ENCODE data around the gene PNPLA7.

Gene PNPLA7

DNA sequence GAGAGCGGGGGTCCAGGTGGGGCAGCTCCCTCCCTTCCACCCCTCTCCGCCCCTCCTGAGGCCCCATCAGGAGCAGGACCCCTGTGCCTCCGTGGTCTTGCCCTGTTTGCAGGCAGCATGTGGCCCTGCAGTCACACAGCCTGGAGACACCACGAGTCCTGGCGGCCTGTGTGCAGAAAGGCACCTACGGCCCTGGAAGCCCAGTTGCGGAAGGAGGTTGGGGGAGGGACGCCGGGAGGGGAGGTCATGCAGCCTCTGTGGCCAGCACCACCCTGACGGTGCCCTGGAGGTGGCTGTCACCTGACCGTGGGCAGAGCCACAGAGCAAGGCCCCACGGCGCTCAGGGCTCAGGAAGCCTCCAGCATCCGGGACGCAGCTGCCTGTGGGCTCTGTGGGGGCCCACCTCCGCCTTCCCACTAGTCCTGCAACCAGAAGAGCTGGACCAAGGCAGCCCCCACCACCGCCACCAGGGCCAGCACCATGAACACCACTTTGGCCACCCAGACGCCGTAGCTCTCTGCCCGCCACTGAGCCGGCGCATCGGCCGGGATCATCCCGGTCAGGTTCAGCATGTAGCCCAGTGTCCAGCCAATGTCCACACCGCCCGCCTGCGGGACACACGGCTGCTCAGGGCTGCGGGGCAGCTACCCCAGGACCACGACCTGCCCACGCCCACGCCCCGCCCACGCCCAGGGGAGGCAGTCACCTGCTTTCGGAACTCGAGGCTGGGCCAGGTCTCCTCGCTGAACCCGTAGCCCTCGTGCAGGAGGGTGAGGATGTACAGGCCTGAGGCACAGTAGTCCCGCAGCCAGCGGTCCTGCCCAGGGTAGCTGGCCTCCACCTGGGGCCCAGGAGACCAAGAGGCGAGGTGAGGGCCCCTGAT is 115.5 kb downstream of the PNPLA7 start:
- DNase-seq (ENCODE audit: low read depth in 2 of 2), result no peak

DNA sequence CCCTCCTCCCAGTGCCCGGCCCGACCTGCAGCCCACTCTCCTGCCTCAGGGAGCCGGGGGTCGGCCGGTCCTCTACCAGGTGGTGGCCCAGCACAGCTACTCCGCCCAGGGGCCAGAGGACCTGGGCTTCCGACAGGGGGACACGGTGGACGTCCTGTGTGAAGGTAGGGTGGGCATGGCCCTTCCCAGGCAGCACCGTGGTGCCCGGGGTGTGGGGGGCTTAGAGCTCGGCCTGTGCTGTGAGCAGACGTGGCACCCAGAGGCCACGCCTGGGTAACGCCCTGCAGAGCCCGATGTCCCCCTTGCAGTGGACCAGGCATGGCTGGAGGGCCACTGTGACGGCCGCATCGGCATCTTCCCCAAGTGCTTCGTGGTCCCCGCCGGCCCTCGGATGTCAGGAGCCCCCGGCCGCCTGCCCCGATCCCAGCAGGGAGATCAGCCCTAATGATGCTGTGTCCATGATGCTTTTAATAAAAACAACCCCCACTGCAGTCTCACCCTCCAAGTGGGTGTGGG is 116.2 kb downstream of the PNPLA7 start:
- no peak for DNase-seq (ENCODE audit: low read depth in 2 of 2)

DNA sequence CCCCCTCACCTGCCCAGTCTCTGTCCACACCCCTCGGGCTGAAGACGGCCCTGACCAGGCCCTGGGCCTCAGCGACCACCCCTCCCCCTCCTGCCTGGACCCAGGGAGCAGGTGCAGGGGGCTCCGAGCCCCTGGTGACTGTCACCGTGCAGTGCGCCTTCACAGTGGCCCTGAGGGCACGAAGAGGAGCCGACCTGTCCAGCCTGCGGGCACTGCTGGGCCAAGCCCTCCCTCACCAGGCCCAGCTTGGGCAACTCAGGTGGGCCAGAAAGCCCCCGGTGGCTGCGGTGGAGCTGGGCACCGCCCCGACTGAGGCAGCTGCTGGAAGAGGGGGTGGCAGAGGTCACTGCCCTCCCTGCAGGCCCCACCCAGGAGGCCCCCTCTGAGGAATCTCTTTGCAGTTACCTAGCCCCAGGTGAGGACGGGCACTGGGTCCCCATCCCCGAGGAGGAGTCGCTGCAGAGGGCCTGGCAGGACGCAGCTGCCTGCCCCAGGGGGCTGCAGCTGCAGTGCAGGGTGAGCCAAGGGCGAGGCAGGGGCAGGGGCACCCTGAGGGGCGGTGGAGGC is 116.8 kb downstream of the PNPLA7 start:
- no peak for DNase-seq (ENCODE audit: low read depth in 2 of 2)

DNA sequence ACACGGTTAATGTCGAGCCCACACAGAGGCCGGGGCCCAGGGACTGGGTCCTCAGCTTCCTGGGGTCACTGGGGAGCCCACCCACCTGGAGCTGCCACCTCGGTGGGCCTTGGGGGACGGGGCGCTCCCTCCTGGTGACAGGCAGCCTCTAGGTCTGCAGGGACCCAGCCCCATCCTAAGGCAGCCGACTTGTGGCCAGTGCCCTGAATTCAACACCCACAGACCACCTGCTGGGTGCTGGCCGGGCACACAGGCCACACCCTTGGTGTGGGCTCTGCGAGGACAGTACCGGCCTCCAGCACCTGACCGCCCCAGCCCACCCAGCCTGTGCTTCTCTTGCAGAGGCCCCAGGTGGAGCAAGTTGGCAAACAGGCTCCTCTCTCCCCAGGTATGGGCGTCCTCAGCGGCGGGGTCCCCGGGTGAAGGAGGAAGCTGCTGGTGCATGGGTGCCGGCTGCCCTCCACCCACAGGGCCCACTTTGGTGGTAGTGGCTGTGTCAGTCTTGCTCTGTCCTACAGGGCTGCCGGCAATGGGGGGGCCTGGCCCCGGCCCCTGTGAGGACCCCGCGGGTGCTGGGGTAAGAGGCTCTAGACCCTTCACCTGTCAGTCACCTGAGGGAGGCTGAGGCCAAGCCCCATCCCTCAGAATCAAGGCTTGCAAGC is 117.4 kb downstream of the PNPLA7 start:
- DNase-seq (ENCODE audit: low read depth in 2 of 2), result no peak

DNA sequence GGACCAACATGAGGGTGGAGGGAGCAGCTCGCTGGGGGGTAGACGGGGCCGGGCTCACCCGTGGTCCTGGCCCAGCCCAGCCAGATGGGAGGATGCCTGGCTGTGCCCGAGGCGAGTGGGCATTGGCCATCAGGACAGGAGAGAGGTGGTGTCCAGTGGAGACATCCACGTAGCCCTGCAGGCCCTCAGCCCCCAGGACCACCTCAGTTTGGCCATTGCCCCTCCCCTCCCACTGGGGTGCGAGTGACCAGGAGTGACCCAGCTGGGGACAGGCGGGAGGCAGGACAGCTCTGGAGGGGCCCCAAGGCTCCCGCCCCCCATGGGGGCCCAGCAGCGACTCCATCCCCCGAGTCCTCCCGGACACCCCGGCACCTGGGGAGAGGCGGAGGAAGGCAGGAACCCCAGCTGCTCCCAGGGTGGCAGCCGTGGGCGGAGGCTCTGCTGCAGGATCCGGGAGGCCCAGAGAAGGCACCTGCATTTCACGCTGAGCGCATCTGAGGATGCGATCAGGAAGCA is 118.7 kb downstream of the PNPLA7 start:
- no peak for DNase-seq (ENCODE audit: low read depth in 2 of 2)

DNA sequence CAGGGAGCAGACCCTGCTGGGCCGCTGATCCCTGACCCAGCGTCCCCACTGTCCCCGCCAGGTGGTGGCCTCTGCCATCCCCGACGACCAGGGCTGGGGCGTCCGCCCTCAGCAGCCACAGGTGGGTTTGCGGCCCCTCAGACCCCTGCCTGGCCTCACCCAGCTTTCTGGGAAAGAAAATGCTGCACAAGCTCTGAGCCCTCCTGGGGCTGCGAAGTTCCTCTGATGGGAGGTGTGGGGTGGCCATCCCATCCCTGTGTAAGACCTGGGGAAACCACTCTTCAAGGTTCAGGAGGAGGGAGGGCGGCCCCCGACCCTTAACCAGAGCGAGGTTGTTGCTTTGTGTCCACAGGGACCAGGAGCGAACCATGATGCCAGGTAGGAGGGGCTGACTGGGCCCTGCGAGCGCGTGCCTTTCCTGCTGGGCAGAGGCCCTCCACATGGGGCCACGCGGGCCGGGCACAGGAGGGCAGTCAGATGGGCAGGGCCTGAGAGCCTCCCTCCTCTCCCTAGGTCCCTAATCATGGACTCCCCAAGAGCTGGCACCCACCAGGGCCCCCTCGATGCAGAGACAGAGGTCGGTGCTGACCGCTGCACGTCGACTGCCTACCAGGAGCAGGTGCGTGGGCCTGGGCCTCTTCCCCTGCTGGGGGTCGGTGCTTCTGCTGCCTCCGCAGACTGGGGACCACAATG is 119.3 kb downstream of the PNPLA7 start:
- no peak for DNase-seq (ENCODE audit: low read depth in 2 of 2)

DNA sequence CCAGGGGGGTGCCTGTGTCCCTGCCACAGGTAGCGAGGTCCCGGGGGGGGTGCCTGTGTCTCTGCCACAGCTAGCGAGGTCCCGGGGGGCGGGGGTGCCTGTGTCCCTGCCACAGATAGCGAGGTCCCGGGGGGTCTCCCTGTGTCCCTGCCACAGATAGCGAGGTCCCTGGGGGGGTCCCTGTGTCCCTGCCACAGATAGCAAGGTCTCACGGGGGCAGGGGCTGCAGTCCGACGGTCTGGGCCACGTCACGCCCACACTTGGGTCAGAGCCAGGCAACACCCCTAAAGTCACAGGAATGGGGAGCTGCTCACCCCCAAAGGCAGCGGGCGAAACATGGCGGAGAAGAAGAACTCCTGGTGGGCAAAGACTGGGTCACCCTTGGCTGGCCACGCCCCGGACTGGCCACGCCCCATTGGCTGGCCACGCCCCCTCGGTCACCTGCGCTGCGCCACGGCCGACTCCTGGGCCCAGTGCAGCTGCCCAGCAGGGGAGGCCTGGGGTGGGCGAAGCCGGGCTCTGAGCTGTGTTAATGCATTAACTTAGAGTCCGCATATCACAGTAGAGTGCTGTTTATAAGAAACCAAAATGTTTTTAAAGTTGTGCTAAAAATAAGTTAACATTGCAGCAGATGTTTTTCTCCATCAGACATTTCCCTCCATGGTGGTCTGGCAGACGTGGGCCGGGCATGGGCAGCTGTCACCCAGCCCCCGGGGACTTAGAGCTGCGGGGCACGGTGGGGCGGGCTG is 120.1 kb downstream of the PNPLA7 start:
- DNase-seq (ENCODE audit: low read depth in 2 of 2), result no peak

DNA sequence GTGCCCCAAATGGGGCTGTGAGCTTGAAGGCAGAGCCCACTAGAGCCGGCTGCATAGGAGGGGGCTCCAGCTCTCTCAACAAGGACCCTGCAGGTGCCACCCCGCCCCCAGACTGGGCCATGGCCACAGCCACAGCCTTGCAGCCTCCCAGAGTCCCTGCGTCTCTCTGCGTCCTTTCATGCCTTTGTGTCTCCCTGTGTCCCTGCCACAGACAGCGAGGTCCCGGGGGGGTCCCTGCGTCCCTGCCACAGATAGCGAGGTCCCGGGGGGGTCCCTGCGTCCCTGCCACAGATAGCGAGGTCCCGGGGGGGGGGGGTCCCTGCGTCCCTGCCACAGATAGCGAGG is 120.7 kb downstream of the PNPLA7 start:
- no peak for DNase-seq (ENCODE audit: low read depth in 2 of 2)

DNA sequence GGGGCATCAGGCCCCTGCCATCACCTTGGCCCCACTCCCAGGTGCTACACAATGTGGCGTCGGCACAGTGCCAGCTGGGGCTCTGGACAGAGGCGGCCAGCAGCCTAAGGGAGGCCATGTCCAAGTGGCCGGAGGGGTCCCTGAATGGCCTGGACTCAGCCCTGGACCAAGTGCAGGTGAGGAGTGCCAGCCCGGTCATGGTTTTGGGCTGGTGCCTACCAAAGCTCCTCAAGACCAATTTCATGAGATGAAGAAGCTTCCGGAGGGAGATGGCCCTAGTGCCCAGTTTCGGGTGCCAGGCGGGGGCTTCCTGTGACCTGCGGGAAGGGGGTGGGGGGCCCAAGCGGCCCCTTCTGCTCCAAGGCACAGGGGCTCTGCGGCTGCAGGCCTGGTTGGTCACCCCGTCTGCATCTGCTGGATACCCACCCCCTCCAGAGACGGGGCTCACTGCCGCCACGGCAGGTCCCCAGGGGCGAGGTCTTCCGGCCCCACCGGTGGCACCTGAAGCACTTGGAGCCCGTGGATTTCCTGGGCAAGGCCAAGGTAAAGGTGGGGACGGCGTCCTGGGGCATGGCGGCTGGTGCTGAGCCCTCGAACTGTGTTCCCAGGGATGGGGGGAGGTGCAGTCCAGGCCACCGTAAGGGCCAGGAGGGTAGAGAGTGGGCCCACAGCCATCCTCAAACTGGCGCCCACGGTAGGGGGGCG is 121.2 kb downstream of the PNPLA7 start:
- DNase-seq (ENCODE audit: low read depth in 2 of 2), result no peak

DNA sequence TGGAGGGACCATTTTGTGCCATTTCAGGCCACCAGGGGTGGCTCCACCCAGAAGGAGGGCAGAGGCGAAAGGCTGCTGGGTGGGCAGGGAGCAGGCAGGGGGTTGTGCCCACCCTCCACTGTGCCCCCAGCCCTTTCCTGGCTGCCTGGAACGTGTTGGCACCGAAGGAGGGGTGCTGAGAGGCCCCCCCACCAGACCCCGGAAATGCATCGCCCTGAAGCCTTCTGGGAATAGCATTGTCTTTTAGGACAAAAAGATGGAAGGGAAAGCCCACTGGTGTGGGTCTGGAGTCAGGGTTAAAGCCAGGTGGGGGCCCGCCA is 121.9 kb downstream of the PNPLA7 start:
- no peak for DNase-seq (ENCODE audit: low read depth in 2 of 2)

DNA sequence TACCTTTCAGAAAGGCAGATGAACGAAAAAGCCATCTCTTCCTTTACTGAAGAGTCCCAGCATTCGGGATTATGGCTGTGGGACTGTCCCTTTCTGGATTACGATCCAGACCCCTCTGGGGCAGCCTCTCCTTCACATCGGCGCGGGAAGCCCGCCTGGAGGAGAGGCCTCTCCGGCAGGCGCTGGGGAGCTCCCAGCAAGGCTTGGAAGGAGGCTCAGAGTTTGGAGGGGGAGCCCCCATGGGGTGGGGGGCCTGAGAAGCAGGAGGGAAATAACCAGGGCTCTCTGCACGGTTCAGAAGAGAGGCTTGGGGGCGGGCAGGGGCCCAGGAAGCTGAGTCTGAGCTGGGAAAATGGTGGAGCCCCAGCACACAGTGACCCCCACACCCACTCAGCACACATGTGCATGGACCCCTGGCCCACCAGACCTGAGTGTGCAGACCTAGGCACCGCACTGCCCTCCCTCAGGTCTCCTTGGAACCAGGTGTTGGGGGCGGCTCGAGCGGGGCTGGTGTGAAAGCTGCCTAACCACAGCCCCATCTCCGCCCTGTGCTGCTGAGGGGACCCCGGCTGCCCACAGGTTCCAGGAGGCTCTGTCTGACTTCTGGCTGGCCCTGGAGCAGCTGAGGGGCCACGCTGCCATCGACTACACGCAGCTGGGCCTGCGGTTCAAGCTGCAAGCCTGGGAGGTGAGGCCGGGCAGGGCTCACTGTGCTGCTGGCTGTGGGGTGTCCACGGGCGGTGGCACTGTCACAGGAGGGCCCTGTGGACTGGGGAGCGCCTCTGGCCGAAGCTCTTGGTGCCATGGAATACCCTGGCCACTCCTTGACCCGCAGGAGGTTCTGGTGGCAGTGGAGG is 122.5 kb downstream of the PNPLA7 start:
- DNase-seq (ENCODE audit: low read depth in 2 of 2), result no peak

DNA sequence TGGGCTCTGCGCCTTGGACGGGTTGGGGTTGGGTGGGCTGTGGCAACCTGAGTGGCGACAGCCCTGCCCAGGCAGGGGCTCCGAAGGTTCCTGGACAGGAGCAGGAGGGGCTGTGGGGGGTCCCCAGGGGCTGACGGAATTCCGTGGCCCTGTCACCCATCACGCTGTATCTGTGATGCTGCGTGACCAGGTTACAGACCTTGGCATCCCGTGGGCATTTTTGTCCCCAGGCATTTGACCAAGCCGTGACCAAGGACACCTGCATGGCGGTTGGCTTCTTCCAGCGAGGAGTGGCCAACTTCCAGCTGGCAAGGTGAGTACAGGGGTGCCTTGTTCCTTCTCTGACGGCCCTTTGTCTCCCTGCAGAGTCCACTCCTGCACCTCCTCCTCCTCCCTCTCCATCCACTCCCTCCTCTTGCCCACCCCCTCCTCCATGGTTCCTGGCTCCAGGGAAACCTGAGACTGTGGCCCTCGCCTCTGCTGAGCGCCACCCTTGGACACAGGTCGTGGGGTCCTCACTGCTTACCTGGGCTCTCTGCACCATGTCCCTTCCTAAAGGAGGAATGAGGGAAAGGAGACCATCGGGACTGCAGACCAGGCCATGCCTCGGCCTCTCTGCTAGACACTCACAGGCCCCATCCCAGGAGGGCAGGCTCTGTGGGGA is 124.1 kb downstream of the PNPLA7 start:
- no peak for DNase-seq (ENCODE audit: low read depth in 2 of 2)

DNA sequence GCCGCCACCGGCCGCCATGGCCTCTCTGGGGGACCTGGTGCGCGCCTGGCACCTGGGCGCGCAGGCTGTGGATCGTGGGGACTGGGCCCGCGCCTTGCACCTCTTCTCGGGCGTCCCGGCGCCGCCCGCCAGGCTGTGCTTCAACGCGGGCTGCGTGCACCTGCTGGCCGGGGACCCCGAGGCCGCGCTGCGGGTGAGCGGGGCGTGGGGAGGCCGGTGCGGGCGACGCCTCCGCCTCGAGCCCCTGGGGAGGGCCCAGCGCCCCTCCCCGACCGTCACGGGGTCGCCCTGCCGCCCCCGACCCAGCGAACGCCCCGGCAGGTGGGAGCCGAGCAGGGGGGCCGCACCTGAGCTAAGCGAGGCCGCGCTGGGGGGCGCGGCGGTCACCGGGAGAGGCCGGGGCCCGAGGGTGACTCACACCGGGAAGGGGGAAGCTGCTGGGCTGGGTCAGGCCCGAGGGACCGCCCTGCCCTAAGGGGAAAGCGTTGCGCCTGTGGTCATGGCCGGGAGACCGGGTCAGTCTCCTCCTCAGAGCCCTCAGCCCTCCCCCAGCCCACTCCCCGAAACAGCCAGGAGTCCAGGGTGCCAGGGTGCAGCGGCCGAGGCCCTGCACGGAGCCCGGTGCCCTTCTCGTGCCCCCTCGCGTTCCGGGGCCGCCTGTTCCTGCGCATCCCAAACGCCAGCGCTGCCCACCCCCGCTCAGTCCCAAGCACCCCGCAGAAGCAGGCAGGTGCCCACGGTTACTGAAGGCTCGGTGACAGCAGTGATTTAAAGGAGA is 126.5 kb downstream of the PNPLA7 start:
- DNase-seq (ENCODE audit: low read depth in 2 of 2), result no peak

DNA sequence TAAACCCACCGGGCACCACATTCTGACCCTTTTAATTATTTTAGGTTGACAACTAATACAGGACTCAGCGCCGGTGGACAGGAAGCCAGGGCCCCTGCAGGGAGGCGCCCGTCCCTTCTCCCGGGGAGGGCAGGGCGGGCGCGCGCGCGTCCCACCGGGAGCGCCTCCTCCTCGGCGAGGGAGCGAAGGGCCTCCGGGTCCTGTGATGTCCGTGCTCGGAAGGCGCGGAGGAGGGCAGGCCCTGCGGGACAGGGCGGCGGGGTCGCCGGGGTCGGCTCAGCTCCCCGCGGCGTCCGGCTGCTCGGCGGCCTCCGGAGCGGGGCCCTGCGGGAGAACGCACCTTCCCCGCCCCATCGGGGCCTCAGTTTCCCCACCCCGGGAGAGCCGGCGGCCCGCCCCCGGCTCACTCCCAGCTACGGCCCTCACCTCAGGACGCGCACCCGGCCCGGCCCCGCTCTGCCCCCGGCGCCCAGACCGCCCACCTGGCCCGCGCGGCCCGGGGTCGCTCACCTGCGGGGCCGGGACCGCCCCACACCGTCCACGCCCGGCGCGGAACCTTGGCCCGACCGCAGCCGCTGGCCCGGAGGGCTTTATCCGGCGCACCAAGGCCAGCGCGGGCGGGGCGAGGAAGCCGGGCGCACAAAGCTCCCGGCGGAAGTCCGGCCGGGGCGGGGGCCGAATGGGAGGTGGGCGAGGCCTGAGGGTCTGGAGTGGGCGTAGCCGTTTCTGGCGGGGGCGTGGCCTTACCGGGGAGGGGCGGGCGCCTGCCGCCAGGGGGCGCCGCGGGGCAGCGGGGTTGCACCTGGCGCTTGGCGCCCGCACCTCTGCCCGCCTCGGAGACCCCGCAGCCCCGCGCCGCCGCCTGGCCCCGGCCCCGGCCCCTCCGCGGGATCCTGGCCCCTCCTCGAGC is 127.3 kb downstream of the PNPLA7 start, which contains the start of the genes EXD3 and NOXA1:
EXD3 (minus strand) TSS at position 559 of the 910 bp plus-strand sequence. CDS start 27,805 bp downstream, outside the sequence.
NOXA1 (plus strand) TSS at position 790 of the 910 bp plus-strand sequence. CDS start 137 bp downstream, outside the sequence.
- DNase-seq (ENCODE audit: low read depth in 2 of 2), result peak; percentile 72 to 82

DNA sequence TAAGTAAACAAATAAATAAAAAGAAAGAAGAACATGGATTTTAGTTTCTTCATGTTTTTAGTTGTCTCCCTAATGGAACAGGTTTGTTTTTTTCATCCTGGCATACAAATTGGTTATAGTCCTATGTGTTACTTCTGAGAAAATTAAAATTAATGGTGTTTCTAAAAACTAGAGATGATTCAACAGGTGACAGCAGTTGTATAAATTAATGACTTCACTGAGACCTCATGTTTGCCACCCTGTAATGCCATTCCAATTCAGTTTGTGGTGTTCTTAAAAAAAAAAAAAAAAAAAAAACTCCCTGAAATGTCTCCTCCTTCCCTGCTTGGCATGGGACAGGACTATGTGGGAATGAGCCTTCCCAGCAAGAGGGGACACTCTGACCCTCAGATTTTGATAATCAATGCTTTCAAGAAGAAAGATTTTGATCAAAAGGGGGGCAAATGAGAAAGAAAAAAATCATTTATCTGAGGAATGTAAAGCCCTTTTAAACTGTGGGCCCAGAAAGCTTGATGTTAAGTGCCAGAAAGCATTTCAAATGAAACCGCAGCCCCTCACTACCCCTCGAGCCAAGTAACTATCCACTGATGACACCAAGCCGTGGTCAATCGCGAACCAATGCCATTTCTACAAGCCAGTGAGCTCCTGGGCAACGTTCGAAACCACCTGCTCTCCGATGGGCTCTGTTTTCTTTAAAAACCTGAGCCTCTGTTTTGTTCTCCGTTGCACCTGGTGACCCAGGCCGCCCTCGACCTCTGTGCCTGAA is 128.2 kb downstream of the PNPLA7 start:
- DNase-seq (ENCODE audit: low read depth in 2 of 2), result no peak

Measured in stimulated activated CD8-positive, alpha-beta memory T cell treated with anti-CD3 and anti-CD28 coated beads, Interleukin-15, amount 100 ng/mL, for 4 hours (primary cell).